Aorta (tissue), 5 donors: ENCODE results near the gene GAB1. TPM values are rescaled to one million over a fixed set of nuclear protein-coding genes. Genes with fewer than 3 reads are reported as not detected.

Source experiments
- ATAC-seq: fragments of 200-7000 bp; cut with Tn5 transposase; one replicate; pipeline ENCODE4 v1.9.1; 2022; ENCODE audit warnings: moderate library complexity; ENCODE audit not compliant: low FRiP score
- DNase-seq, 2 donors: peaks; one replicate each; pipeline ENCODE4 v3.0.0-alpha.2; 2020
- H3K27ac ChIP-seq, 2 donors: one replicate each; pipeline ENCODE4 v1.5.1; 2013; ENCODE audit warnings: low read length in 2 of 2, mild to moderate bottlenecking in 2 of 2, moderate library complexity in 2 of 2, control low read depth in 1 of 2, inconsistent platforms in 1 of 2, low read depth in 1 of 2
- H3K27me3 ChIP-seq, 2 donors: one replicate each; pipeline ENCODE4 v1.6.1; 2013; ENCODE audit warnings: control low read depth in 1 of 2, low read length in 1 of 2, mild to moderate bottlenecking in 1 of 2, moderate library complexity in 1 of 2; ENCODE audit not compliant: insufficient read depth in 2 of 2, control insufficient read depth in 1 of 2
- H3K36me3 ChIP-seq, 2 donors: one replicate each; pipeline ENCODE4 v1.6.1; 2013; ENCODE audit warnings: control low read depth in 1 of 2, low read length in 1 of 2, mild to moderate bottlenecking in 1 of 2; ENCODE audit not compliant: insufficient read depth in 2 of 2, control insufficient read depth in 1 of 2
- H3K4me1 ChIP-seq, 2 donors: one replicate each; pipeline ENCODE4 v1.6.1; 2013; ENCODE audit warnings: low read length in 2 of 2, control low read depth in 1 of 2, mild to moderate bottlenecking in 1 of 2, moderate library complexity in 1 of 2; ENCODE audit not compliant: insufficient read depth in 2 of 2, control insufficient read depth in 1 of 2
- H3K4me3 ChIP-seq, 2 donors: one replicate each; pipeline ENCODE4 v1.5.1; 2013; ENCODE audit warnings: low read length in 2 of 2, control low read depth in 1 of 2, mild to moderate bottlenecking in 1 of 2
- H3K9me3 ChIP-seq: one replicate; pipeline ENCODE4 v1.6.1; 2013; ENCODE audit warnings: mild to moderate bottlenecking, low read length; ENCODE audit not compliant: control insufficient read depth
- WGBS, 2 donors: extraction: QIAGEN DNeasy Blood & Tissue Kit; methylation state at CpG; one replicate each; pipeline ENCODE4 v1.1.7; 2013; 5-methylcytosine and 5-hydroxymethylcytosine counted together
- intact Hi-C, 2 donors: fragments of 100-400 bp; cut with DNase I; formaldehyde crosslinking; loops; one replicate each; pipeline versions ENCODE4 v1.14.2 to v1.15.0; 2022
- polyA plus RNA-seq, 2 donors: library from polyadenylated mRNA; stranded (reverse); fragments of 200-250 nt; gene quantifications; one replicate each; pipeline ENCODE4 v1.2.3, GENCODE V29; 2013
- total RNA-seq, 2 donors: library from RNA; stranded (reverse); fragmentation: NEBNext Ultra II Directional; extraction: Animal tissue kit (Norgen Biotek cat#: 25700); gene quantifications; one replicate each; pipeline ENCODE4 v1.2.1, GENCODE V29; 2021
- donor health status: healthy with polysubstance abuse.
- donor health status: Bipolar disorder and iron deficiency.
- donor health status: DM: no; HTN: no; CAD: no.
- donor health status: DM: no; HTN: no; CAD: no.
- donor health status: DM: yes; HTN: yes; CAD: no.

GAB1 gene
- total and polyA plus RNA-seq, 4 donors: 10.5 to 107 (median 55.0) TPM

- H3K9me3 ChIP-seq: no peaks in the 10 kb centered on the region
- 1 to 4% methylated on average over 4 of the region's 4 CpGs for WGBS, 2 donors
- peak overlapping the region in 1 of 2 donors; percentile 26 for H3K4me3 ChIP-seq
- no peaks in the 10 kb centered on the region for H3K36me3 ChIP-seq
- peaks cover 12 to 17% of the 10 kb centered on the region in 2 donors for H3K4me1 ChIP-seq
- intact Hi-C loops: no loop called here
- DNase-seq (no peak), ATAC-seq (no peak)
- H3K27me3 ChIP-seq: no peaks in the 10 kb centered on the region
- H3K27ac ChIP-seq: peak overlapping the region in 1 of 2 donors; percentile 73
These were observed 45.9 kb downstream of the GAB1 start for GRCh38 chr4:143382596-143382995.

GRCh38 chr4:143383005-143383574 lies 46.4 kb downstream of the GAB1 start:
- Histone ChIP-seq H3K4me3 (no peak overlapping the region), H3K27ac (no peak overlapping the region), H3K9me3 (no peaks in the 10 kb centered on the region), H3K36me3 (no peaks in the 10 kb centered on the region), H3K4me1 (peaks cover 12 to 21% of the 10 kb centered on the region in 2 donors), H3K27me3 (no peaks in the 10 kb centered on the region)
- intact Hi-C loops: no loop called here
- no peak for DNase-seq
- ATAC-seq: no peak

- DNase-seq: peak in 1 of 2 donors; percentile 62
- peaks cover 10 to 22% of the 10 kb centered on the region in 2 donors for H3K4me1 ChIP-seq
- H3K9me3 ChIP-seq: no peaks in the 10 kb centered on the region
- peak overlapping the region in 1 of 2 donors; percentile 89 for H3K27ac ChIP-seq
- H3K27me3 ChIP-seq: no peaks in the 10 kb centered on the region
- WGBS, 2 donors: 24 to 25% methylated on average over 4 of the region's 4 CpGs
- H3K4me3 ChIP-seq: no peak overlapping the region
- ATAC-seq: peak; percentile 54
- intact Hi-C loops: no loop called here
- H3K36me3 ChIP-seq: no peaks in the 10 kb centered on the region
These were observed 47.8 kb downstream of the GAB1 start for GRCh38 chr4:143384381-143384994.

- H3K27ac ChIP-seq: no peak overlapping the region
- no peak overlapping the region for H3K4me3 ChIP-seq
- H3K4me1 ChIP-seq: peaks cover 7 to 22% of the 10 kb centered on the region in 2 donors
- H3K27me3 ChIP-seq: no peaks in the 10 kb centered on the region
- no peaks in the 10 kb centered on the region for H3K36me3 ChIP-seq
- H3K9me3 ChIP-seq: no peaks in the 10 kb centered on the region
- DNase-seq (no peak), ATAC-seq (no peak)
- intact Hi-C loops: no loop called here
- 98 to 100% methylated on average over 1 of the region's 1 CpG for WGBS, 2 donors
These were observed 50.1 kb downstream of the GAB1 start for GRCh38 chr4:143386812-143387211.

GRCh38 chr4:143389579-143390195 lies 53.0 kb downstream of the GAB1 start:
- ATAC-seq (peak; percentile 45), DNase-seq (no peak)
- 5% methylated on average over 1 of the region's 1 CpG for WGBS, 2 donors
- Histone ChIP-seq H3K27me3 (no peaks in the 10 kb centered on the region), H3K36me3 (no peaks in the 10 kb centered on the region), H3K4me1 (peaks cover 7 to 20% of the 10 kb centered on the region in 2 donors), H3K27ac (peak overlapping the region in 1 of 2 donors; percentile 33), H3K9me3 (no peaks in the 10 kb centered on the region), H3K4me3 (no peak overlapping the region)
- intact Hi-C loops: no loop called here

- H3K4me1 ChIP-seq: peaks cover 3 to 18% of the 10 kb centered on the region in 2 donors
- intact Hi-C loops: no loop called here
- no peak overlapping the region for H3K4me3 ChIP-seq
- ATAC-seq (no peak), DNase-seq (no peak)
- peak overlapping the region in 1 of 2 donors; percentile 82 for H3K27ac ChIP-seq
- no peaks in the 10 kb centered on the region for H3K9me3 ChIP-seq
- 78 to 82% methylated on average over 3 of the region's 3 CpGs for WGBS, 2 donors
- no peaks in the 10 kb centered on the region for H3K27me3 ChIP-seq
- H3K36me3 ChIP-seq: no peaks in the 10 kb centered on the region
These were observed 54.1 kb downstream of the GAB1 start for GRCh38 chr4:143390764-143391163.

GRCh38 chr4:143391261-143391660 lies 54.6 kb downstream of the GAB1 start:
- ATAC-seq (no peak), DNase-seq (no peak)
- Histone ChIP-seq H3K27me3 (no peaks in the 10 kb centered on the region), H3K27ac (peak overlapping the region in 1 of 2 donors; percentile 67), H3K9me3 (no peaks in the 10 kb centered on the region), H3K4me3 (no peak overlapping the region), H3K4me1 (peaks cover 3 to 18% of the 10 kb centered on the region in 2 donors), H3K36me3 (no peaks in the 10 kb centered on the region)
- intact Hi-C loops: no loop called here
- WGBS, 2 donors: 79 to 81% methylated on average over 3 of the region's 3 CpGs

- Histone ChIP-seq H3K27ac (peak overlapping the region in 1 of 2 donors; percentile 67), H3K36me3 (no peaks in the 10 kb centered on the region), H3K27me3 (no peaks in the 10 kb centered on the region), H3K4me3 (no peak overlapping the region), H3K4me1 (peaks cover 3 to 18% of the 10 kb centered on the region in 2 donors), H3K9me3 (no peaks in the 10 kb centered on the region)
- 2 to 4% methylated on average over 3 of the region's 3 CpGs for WGBS, 2 donors
- DNase-seq (no peak), ATAC-seq (no peak)
- intact Hi-C loops: no loop called here
These were observed 55.2 kb downstream of the GAB1 start for GRCh38 chr4:143391895-143392294.

- Histone ChIP-seq H3K4me1 (peaks cover 5 to 12% of the 10 kb centered on the region in 2 donors), H3K9me3 (no peaks in the 10 kb centered on the region), H3K27ac (no peak overlapping the region), H3K27me3 (no peaks in the 10 kb centered on the region), H3K4me3 (no peak overlapping the region), H3K36me3 (no peaks in the 10 kb centered on the region)
- intact Hi-C loops: no loop called here
- no peak for DNase-seq
- no peak for ATAC-seq
- 31 to 34% methylated on average over 1 of the region's 1 CpG for WGBS, 2 donors
These were observed 56.5 kb downstream of the GAB1 start for GRCh38 chr4:143393195-143393594.
